D341Med (cell line): ENCODE data around the gene TBX5.

ENCODE experiments used
- DNase-seq: peaks from one replicate; pipeline ENCODE4 v3.0.0; 2012; ENCODE audit warnings: low spot score

Gene TBX5

DNA sequence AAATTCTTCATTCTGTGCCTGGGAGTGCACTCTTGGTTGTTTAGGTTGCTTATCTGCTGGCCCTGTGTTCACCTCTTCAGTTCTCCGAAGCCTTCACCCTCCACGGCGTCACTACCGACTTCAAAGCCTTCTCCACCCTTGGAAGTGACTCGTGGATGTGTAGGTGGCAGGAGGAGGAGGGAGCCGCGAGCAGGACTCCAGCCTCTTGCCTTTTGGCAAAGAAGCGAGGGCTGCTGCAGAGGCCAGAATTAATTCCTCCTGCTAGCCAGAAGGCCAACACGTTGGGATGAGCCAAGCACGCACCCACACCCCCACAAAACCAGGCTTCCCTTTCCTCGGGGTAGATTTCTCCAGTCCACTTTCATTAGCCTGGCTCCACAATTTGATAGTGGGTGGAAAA is 86.5 kb downstream of the TBX5 start:
- DNase-seq: no peak

DNA sequence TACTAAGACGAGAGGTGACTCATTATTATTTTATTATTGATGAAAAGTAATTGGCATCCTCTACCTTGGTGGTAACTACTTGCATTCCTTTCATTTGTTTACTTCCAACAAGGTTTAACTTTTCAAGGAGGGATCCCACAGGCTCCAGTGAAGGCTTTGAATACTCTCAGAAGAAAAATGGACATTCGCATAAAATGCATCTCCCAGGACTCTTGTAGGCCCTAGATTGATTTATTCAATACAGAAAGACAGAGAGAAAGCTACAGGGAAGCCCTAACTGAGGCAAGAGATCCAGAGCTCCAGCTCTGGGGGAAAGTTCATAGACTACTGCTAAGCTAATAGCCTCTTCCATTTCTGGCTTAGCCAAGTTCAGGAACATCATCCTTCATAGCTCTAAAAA is 87.0 kb downstream of the TBX5 start:
- DNase-seq: no peak

DNA sequence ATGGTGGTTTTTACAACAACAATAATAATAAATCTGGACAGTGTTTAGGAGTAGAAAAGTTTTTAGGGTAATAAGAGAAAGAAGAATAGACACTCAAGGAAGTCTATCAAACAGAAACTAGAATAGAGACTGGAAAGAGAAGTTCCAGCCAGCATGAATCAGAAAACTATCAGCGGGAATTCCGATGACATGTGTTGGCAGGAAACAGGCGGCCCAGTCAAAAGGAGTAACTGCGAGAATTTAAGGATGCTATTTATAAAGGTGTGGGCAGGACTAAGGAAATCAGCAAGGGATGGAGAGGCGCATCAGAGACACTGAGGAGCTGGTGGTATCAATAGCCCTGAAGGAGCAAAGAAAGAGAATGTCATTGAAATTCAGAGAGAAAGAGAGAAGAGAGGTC is 89.9 kb downstream of the TBX5 start:
- DNase-seq: no peak

DNA sequence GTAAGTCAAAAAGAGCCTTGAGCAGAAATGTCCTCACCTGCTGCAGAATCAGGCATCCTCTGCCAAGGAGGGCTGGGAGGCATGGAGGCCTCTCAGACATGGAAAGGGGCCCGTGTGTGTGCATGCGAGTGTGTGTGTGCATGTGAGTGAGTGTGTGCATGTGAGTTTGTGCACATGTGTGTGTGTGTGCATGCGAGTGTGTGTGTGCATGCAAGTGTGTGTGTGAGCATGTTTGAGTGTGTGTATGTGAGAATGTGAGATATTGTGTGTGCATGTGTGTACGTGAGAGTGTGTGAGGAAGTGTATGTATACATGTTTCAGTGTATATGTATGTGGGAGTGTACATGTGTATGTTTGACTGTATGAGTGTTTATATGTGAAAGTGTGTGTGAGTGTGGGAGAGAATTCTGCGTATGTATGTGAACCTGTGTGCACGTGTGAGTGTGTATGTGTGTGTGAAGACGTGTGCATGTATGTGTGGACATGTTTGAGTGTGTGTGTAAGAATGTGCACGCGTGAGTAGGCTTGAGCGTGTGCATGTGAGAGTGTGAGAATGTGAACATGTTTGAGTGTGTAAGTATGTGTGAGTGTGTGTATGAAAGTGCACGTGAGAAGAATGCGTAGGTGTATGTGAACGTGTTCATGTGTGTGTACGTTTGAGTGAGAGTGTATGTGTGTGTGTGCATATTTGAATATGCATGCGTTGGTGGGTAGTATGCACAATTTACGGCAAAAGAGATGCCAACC is 90.8 kb downstream of the TBX5 start:
- DNase-seq: no peak

DNA sequence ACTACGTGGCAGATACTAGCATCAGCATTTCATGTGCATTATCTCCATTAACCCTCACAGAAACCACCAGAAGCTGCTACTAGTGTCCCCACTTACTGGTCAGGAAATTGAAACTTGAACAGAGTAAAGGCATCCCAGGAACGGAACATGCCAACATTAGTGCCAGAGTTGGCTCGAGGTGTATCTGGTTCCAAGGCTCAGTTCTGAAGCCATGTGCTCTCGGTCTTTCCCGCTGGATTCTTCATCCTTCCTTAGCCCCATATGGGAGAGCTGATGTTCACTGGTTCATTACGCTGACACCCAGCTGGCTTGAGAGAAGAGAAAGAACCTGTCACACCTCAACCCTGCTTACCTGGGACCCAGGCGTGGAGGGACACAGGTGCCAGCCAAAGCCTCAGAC is 91.5 kb downstream of the TBX5 start:
- DNase-seq: no peak

DNA sequence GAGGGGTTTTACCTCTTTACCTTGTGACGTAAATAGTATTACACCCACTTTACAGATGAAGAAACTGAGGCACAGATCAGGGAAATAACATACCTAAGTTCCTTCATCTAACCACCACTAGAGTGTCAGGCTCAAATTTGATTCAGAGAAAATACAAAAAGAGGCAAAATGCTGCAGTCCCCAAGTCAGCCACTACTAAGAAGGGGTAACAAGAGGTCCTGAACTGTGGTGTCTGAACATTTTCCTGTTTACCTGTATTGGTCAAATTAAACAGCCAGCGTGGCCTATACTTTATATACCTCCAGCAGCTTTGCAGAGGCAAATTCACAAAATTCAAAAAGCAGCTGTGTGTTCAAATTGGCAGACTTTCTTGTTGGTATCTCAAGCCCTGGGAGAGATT is 92.0 kb downstream of the TBX5 start:
- DNase-seq: no peak

DNA sequence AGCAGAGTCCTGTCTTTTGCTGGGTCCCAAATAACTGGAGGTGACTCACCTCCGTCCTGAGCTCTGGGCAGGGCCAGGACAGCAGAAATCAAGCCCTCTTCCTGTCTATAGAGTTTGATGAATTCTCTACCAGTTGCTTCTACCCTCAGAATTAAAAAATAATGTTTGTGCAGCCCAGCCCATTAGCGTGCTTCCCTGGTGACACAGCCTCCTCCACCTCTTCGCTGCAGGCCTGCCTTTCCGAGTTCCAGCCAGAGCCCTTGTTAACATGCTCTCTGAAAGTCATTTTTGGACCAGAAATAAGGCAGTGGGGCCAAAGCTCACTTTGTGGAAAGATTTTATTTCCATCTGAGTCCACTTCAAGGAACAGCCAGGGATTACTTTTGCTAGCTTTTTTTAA is 94.0 kb downstream of the TBX5 start:
- no peak for DNase-seq

DNA sequence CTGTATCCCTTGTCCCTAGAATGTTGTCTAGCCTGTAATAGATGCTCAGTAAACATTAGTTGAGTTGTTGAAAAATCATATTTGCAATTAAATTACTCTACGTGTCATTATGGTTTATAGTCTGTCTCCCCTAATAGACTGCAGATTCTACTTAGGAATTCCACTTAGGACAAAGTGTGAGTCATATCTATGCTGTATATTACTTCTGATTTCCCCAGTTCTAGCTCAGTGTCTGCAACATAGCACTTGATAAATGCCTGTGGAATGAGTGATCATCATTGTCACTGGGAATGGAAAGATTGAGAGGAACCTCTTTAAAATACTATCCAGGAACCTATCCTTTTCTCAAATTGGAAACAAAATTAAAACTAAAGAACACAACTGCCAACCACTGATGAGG is 99.3 kb downstream of the TBX5 start:
- no peak for DNase-seq

DNA sequence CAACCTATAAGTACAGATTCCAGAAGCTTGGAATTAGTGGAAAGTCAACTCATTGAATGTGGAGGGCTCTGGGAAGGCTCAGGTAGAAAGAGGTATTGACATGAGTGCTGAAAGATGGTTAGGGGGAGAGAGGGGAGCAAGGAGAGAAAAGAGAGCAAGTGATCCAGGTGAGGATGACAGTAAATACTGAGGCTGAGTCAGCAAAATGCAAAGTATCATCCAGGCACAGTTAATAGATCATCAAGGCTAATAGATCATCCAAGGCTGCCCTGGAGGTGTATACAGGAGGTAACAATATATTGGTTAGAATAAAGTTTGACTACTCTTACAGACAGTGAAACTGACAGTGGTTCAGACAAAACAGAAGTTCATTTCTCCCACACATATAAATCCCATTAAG is 100.5 kb downstream of the TBX5 start:
- DNase-seq: no peak
